CD4-positive, alpha-beta T cell (primary cell): ENCODE data around the gene AGBL1. TPM values are rescaled to one million over a fixed set of nuclear protein-coding genes. Genes with fewer than 3 reads are reported as not detected.

ENCODE experiments used
- ATAC-seq: fragments of 200-7000 bp; cut with Tn5 transposase; one replicate; pipeline ENCODE4 v1.10.0; 2022; ENCODE audit warnings: mild to moderate bottlenecking; ENCODE audit not compliant: poor library complexity
- CTCF ChIA-PET: fragments of 350-600 bp; sonication (Branson Sonifier 250); formaldehyde crosslinking; loops from one replicate; lab custom pipeline; 2021; ENCODE audit warnings: antibody characterized with exemption, inconsistent platforms; lab: Charles Lee
- POLR2A ChIA-PET: fragments of 350-600 bp; sonication (Branson Sonifier 250); formaldehyde crosslinking; loops from one replicate; lab custom pipeline; 2021; ENCODE audit warnings: antibody characterized with exemption, inconsistent platforms; lab: Charles Lee
- DNase-seq, 14 experiments: peaks; one replicate each; pipeline ENCODE4 v3.0.0-alpha.2; 2013 to 2020; ENCODE audit warnings: mixed read lengths in 2 of 14
- H3K27ac ChIP-seq, 2 donors: one replicate each; pipeline versions ENCODE4 v1.5.1 to v1.7.0; 2013; ENCODE audit warnings: low read length in 2 of 2, low read depth in 1 of 2, mild to moderate bottlenecking in 1 of 2
- H3K27me3 ChIP-seq, 2 experiments: 1 replicate in 1 of 2; 2 replicates in 1 of 2; pipeline versions ENCODE4 v1.6.1 to v1.7.0; 2013; ENCODE audit warnings: low read length in 2 of 2, control low read depth in 1 of 2, mild to moderate bottlenecking in 1 of 2, moderate library complexity in 1 of 2; ENCODE audit not compliant: insufficient read depth in 2 of 2, control insufficient read depth in 1 of 2
- H3K36me3 ChIP-seq: one replicate; pipeline ENCODE4 v1.6.1; 2013; ENCODE audit warnings: low read length, control low read depth; ENCODE audit not compliant: insufficient read depth
- H3K4me1 ChIP-seq: one replicate; pipeline ENCODE4 v1.6.1; 2013; ENCODE audit warnings: low read length, control low read depth; ENCODE audit not compliant: insufficient read depth
- H3K4me3 ChIP-seq: one replicate; pipeline ENCODE4 v1.5.1; 2013; ENCODE audit warnings: mild to moderate bottlenecking, low read length, moderate library complexity
- H3K9me3 ChIP-seq, 2 experiments: 1 replicate in 1 of 2; 2 replicates in 1 of 2; pipeline versions ENCODE4 v1.6.1 to v1.7.0; 2013; ENCODE audit warnings: low read length in 2 of 2, mild to moderate bottlenecking in 2 of 2, control low read depth in 1 of 2, moderate library complexity in 1 of 2; ENCODE audit not compliant: control insufficient read depth in 1 of 2, insufficient read depth in 1 of 2
- H3K27ac Mint-ChIP-seq: one replicate; pipeline ENCODE4 v1.8.0; 2020; ENCODE audit warnings: mixed read lengths
- H3K27me3 Mint-ChIP-seq: one replicate; pipeline ENCODE4 v1.8.0; 2021; ENCODE audit warnings: mixed read lengths
- H3K36me3 Mint-ChIP-seq: one replicate; pipeline ENCODE4 v1.8.0; 2021; ENCODE audit warnings: low read depth, mixed read lengths
- H3K4me1 Mint-ChIP-seq: one replicate; pipeline ENCODE4 v1.8.0; 2021; ENCODE audit warnings: low read depth, mixed read lengths
- H3K4me3 Mint-ChIP-seq: one replicate; pipeline ENCODE4 v1.8.0; 2020; ENCODE audit warnings: mild to moderate bottlenecking, mixed read lengths
- H3K9me3 Mint-ChIP-seq: one replicate; pipeline ENCODE4 v1.8.0; 2020; ENCODE audit warnings: mixed read lengths
- CTCF ChIP-seq: fragments of 200-600 bp; IDR thresholded peaks from one replicate; pipeline ENCODE4 v1.8.0; 2022; ENCODE audit warnings: antibody characterized with exemption, mild to moderate bottlenecking
- intact Hi-C, 2 experiments: fragments of 100-400 bp; cut with DNase I in 1 of 2; cut with micrococcal nuclease in 1 of 2; formaldehyde crosslinking; loops; one replicate each; pipeline versions ENCODE4 v1.15.1 to v1.9.0; 2023 to 2025; cut with DNase I, micrococcal nuclease
- total RNA-seq, 174 experiments: library from RNA in 2 of 174; stranded (reverse) in 2 of 174; gene quantifications; one replicate each; pipeline ENCODE4 v1.2.3 and lab custom pipeline; 2021 to 2026

Gene AGBL1
- total RNA-seq, 2 experiments from 2014 or later, result not detected

- intact Hi-C loops, result no loop called here
- peaks cover 50% of the 10 kb centered on the region for H3K4me1 Mint-ChIP-seq
Measured at GRCh38 chr15:86659724-86660411, 580.2 kb downstream of the AGBL1 start.

GRCh38 chr15:86661580-86661979, 581.9 kb downstream of the AGBL1 start:
- Mint-ChIP-seq H3K4me3 (no peak overlapping the region), H3K4me1 (peaks cover 33% of the 10 kb centered on the region), H3K36me3 (no peaks in the 10 kb centered on the region), H3K27me3 (no peaks in the 10 kb centered on the region), H3K9me3 (no peaks in the 10 kb centered on the region), H3K27ac (no peak overlapping the region)
- intact Hi-C loops, result no loop called here
- ChIA-PET POLR2A (no interaction called here), CTCF (interaction anchor here (1.7 kb wide), 1 partner anchor 11 kb away, joined by 4 read pairs; no protein-coding TSS in a partner anchor)
- H3K4me3 ChIP-seq, result no peak overlapping the region
- no peaks in the 10 kb centered on the region for H3K27me3 ChIP-seq
- no peak for TF ChIP-seq CTCF
- no peak for DNase-seq
- peaks cover 6% of the 10 kb centered on the region for H3K4me1 ChIP-seq
- no peak for ATAC-seq
- H3K36me3 ChIP-seq, result no peaks in the 10 kb centered on the region
- H3K27ac ChIP-seq, result no peak overlapping the region
- H3K9me3 ChIP-seq, result no peaks in the 10 kb centered on the region

More at GRCh38 chr15:86659724-86660411, 580.2 kb downstream of the AGBL1 start:
- H3K4me3 ChIP-seq, result no peak overlapping the region
- H3K36me3 Mint-ChIP-seq, result no peaks in the 10 kb centered on the region
- no peaks in the 10 kb centered on the region for H3K9me3 Mint-ChIP-seq
- CTCF ChIA-PET, result no interaction called here
- H3K9me3 ChIP-seq, result no peaks in the 10 kb centered on the region
- H3K4me3 Mint-ChIP-seq, result no peak overlapping the region
- peaks cover 12% of the 10 kb centered on the region for H3K4me1 ChIP-seq
- TF ChIP-seq CTCF, result no peak
- H3K36me3 ChIP-seq, result no peaks in the 10 kb centered on the region
- POLR2A ChIA-PET, result no interaction called here
- no peak for DNase-seq
- no peak overlapping the region for H3K27ac Mint-ChIP-seq
- H3K27me3 ChIP-seq, result no peaks in the 10 kb centered on the region
- no peaks in the 10 kb centered on the region for H3K27me3 Mint-ChIP-seq
- no peak for ATAC-seq
- no peak overlapping the region for H3K27ac ChIP-seq

- Histone ChIP-seq H3K27me3 (no peaks in the 10 kb centered on the region), H3K9me3 (no peaks in the 10 kb centered on the region), H3K4me3 (no peak overlapping the region), H3K36me3 (no peaks in the 10 kb centered on the region), H3K4me1 (no peaks in the 10 kb centered on the region), H3K27ac (no peak overlapping the region)
- H3K27me3 Mint-ChIP-seq, result no peaks in the 10 kb centered on the region
- no peaks in the 10 kb centered on the region for H3K9me3 Mint-ChIP-seq
- H3K4me1 Mint-ChIP-seq, result peaks cover 22% of the 10 kb centered on the region
- no peak overlapping the region for H3K27ac Mint-ChIP-seq
- ChIA-PET CTCF (interaction anchor here (1.4 kb wide), 1 partner anchor 9 kb away, joined by 4 read pairs; no protein-coding TSS in a partner anchor), POLR2A (interaction anchor here (1.2 kb wide), 1 partner anchor 9 kb away, joined by 4 read pairs; no protein-coding TSS in a partner anchor)
- no peak for TF ChIP-seq CTCF
- no peaks in the 10 kb centered on the region for H3K36me3 Mint-ChIP-seq
- DNase-seq (peak in 3 of 14 experiments; percentile 7 to 24 (median 13)), ATAC-seq (no peak)
- no peak overlapping the region for H3K4me3 Mint-ChIP-seq
- intact Hi-C loops, result loop anchor here in 1 of 2 experiments (2.0 kb wide), 1 partner anchor 19 kb away; no protein-coding TSS in a partner anchor
Measured at GRCh38 chr15:86663304-86663703, 583.6 kb downstream of the AGBL1 start.
